HG03064 (cell line): ENCODE data around the gene ETFB.
"Not testable (repeated sequence)": the region's sequence is repeated elsewhere in the genome, so short reads cannot be mapped to it uniquely, and the experiment has no call there.

Experiments used
- ATAC-seq: cut with Tn5 transposase; IDR thresholded peaks from one replicate; pipeline ENCODE4 v1.9.1; 2021; ENCODE audit warnings: low read depth; ENCODE audit not compliant: unreplicated experiment

ETFB gene

GRCh38 chr19:51365965-51366388, at the start of gene ETFB:
ETFB (minus strand) TSS chr19:51366388; CDS start chr19:51366326, 62 bp downstream.
- no peak for ATAC-seq

- no peak for ATAC-seq
Measured at GRCh38 chr19:51415187-51415586, 49.0 kb upstream of the ETFB start.

- ATAC-seq: no peak
Measured at GRCh38 chr19:51410950-51411748, 45.0 kb upstream of the ETFB start.

- ATAC-seq: no peak
Measured at GRCh38 chr19:51407511-51408131, 41.4 kb upstream of the ETFB start.

- ATAC-seq: no peak
Measured at GRCh38 chr19:51402117-51402516, 35.9 kb upstream of the ETFB start.

GRCh38 chr19:51399936-51400335, 33.7 kb upstream of the ETFB start:
- not testable (repeated sequence) for ATAC-seq

GRCh38 chr19:51399231-51399630, 33.0 kb upstream of the ETFB start:
- ATAC-seq: no peak

GRCh38 chr19:51398096-51398704, 32.0 kb upstream of the ETFB start:
- no peak for ATAC-seq

GRCh38 chr19:51397453-51397852, 31.3 kb upstream of the ETFB start:
- ATAC-seq: not testable (repeated sequence)

- no peak for ATAC-seq
Measured at GRCh38 chr19:51396175-51396574, 30.0 kb upstream of the ETFB start.

GRCh38 chr19:51394050-51394836, 28.1 kb upstream of the ETFB start:
- ATAC-seq: peak; percentile 78

- no peak for ATAC-seq
Measured at GRCh38 chr19:51392701-51393100, 26.5 kb upstream of the ETFB start.

GRCh38 chr19:51391073-51391611, 25.0 kb upstream of the ETFB start:
- no peak for ATAC-seq

GRCh38 chr19:51389143-51389542, 23.0 kb upstream of the ETFB start:
- no peak for ATAC-seq

GRCh38 chr19:51387924-51388389, 21.8 kb upstream of the ETFB start, which contains the start of gene LIM2:
LIM2 (minus strand) TSS chr19:51387974; CDS start chr19:51387443, 531 bp downstream.
- no peak for ATAC-seq

GRCh38 chr19:51386882-51387520, 20.8 kb upstream of the ETFB start:
- ATAC-seq: no peak

GRCh38 chr19:51382004-51382403, 15.8 kb upstream of the ETFB start:
- ATAC-seq: no peak

GRCh38 chr19:51380379-51380778, 14.2 kb upstream of the ETFB start:
- ATAC-seq: no peak

GRCh38 chr19:51377422-51377821, 11.2 kb upstream of the ETFB start:
- no peak for ATAC-seq
